Body of pancreas (tissue), 4 donors: ENCODE data around the gene HTT.

Experiments
- CTCF ChIP-seq, 7 experiments: fragments of 450-650 bp in 4 of 7; fragments of 200-600 bp in 3 of 7; sonication (generic) in 3 of 7; IDR thresholded peaks; one replicate each; pipeline ENCODE4 v1.5.1; 2016 to 2019; ENCODE audit warnings: antibody characterized with exemption in 7 of 7
- POLR2A ChIP-seq, 3 donors: fragments of 450-650 bp; IDR thresholded peaks; one replicate each; pipeline ENCODE4 v1.6.1; 2016; ENCODE audit warnings: antibody characterized with exemption in 3 of 3, mild to moderate bottlenecking in 2 of 3

GRCh38 chr4:3112201-3112600, 37.7 kb downstream of the HTT start:
- TF ChIP-seq CTCF (IDR thresholded peaks at IDR 0.05), result no peak
- no peak for TF ChIP-seq POLR2A (IDR thresholded peaks at IDR 0.05)
